Ascending aorta (tissue), 2 donors: Measurements from ENCODE around the gene RBM26. TPM values are rescaled to one million over a fixed set of nuclear protein-coding genes. Genes with fewer than 3 reads are reported as not detected.

Experiments used
- DNase-seq, 2 donors: peaks; one replicate each; pipeline ENCODE4 v3.0.0-alpha.2; 2019; ENCODE audit warnings: low spot score in 2 of 2
- H3K27ac ChIP-seq, 2 donors: fragments of 200-600 bp; sonication (generic); one replicate each; pipeline ENCODE4 v1.5.1; 2016 to 2017; ENCODE audit warnings: mild to moderate bottlenecking in 1 of 2
- H3K27me3 ChIP-seq: fragments of 200-600 bp; sonication (generic); one replicate; pipeline ENCODE4 v1.5.1; 2017
- H3K36me3 ChIP-seq, 2 donors: fragments of 200-600 bp; sonication (generic); one replicate each; pipeline ENCODE4 v1.5.1; 2016
- H3K4me1 ChIP-seq, 2 donors: fragments of 200-600 bp; sonication (generic); one replicate each; pipeline ENCODE4 v1.5.1; 2016 to 2017; ENCODE audit warnings: mild to moderate bottlenecking in 1 of 2
- H3K4me3 ChIP-seq, 2 donors: fragments of 200-600 bp; sonication (generic); one replicate each; pipeline ENCODE4 v1.5.1; 2016 to 2017; ENCODE audit warnings: mild to moderate bottlenecking in 1 of 2
- H3K9me3 ChIP-seq, 2 donors: fragments of 200-600 bp; sonication (generic); one replicate each; pipeline ENCODE4 v1.5.1; 2016
- intact Hi-C: fragments of 100-400 bp; cut with DNase I; formaldehyde crosslinking; loops from one replicate; pipeline ENCODE4 v1.15.1; 2023
- total RNA-seq: library from RNA; depleted of rRNA; stranded (reverse); fragments of >200 nt; gene quantifications from one replicate; pipeline ENCODE4 v1.1.0, GENCODE V29; 2016
- TF ChIP-seq, protein P1 (sequence below), 3 experiments: fragments of 200-600 bp in 2 of 3; fragments of 450-650 bp in 1 of 3; sonication (generic) in 2 of 3; IDR thresholded peaks; one replicate each; pipeline ENCODE4 v1.5.1; 2016 to 2019; ENCODE audit warnings: antibody characterized with exemption in 3 of 3, mild to moderate bottlenecking in 1 of 3, moderate library complexity in 1 of 3

The RBM26 gene
- total RNA-seq, 1 donor from 2014 or later, result 12.8 TPM

DNA sequence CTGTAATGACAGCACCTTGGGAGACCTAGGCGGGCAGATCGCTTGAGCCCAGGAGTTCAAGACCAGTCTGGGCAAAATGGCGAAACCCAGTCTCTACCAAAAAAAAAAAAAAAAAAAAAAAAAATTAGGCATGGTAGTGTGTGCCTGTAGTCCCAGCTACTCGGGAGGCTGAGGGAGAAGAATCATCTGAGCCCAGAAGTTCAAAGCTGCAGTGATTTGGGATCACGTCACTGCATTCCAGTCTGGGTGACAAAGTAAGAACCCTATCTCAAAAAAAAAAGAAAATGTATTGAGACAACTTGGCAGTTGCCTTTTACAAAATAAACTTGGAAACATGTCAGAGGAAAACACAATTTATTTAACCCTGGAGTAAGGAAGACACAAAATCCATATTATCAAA is 26.8 kb downstream of the RBM26 start:
- intact Hi-C loops, result loop anchor here (5.0 kb wide), 1 partner anchor 37 kb away; no protein-coding TSS in a partner anchor
- TF ChIP-seq, protein P1, sequence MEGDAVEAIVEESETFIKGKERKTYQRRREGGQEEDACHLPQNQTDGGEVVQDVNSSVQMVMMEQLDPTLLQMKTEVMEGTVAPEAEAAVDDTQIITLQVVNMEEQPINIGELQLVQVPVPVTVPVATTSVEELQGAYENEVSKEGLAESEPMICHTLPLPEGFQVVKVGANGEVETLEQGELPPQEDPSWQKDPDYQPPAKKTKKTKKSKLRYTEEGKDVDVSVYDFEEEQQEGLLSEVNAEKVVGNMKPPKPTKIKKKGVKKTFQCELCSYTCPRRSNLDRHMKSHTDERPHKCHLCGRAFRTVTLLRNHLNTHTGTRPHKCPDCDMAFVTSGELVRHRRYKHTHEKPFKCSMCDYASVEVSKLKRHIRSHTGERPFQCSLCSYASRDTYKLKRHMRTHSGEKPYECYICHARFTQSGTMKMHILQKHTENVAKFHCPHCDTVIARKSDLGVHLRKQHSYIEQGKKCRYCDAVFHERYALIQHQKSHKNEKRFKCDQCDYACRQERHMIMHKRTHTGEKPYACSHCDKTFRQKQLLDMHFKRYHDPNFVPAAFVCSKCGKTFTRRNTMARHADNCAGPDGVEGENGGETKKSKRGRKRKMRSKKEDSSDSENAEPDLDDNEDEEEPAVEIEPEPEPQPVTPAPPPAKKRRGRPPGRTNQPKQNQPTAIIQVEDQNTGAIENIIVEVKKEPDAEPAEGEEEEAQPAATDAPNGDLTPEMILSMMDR (IDR thresholded peaks at IDR 0.05), result no peak
- Histone ChIP-seq H3K27me3 (no peaks in the 10 kb centered on the region), H3K4me3 (no peak overlapping the region), H3K36me3 (peaks cover 28 to 29% of the 10 kb centered on the region in 2 donors), H3K4me1 (no peaks in the 10 kb centered on the region), H3K9me3 (no peaks in the 10 kb centered on the region), H3K27ac (no peak overlapping the region)
- DNase-seq, result no peak

DNA sequence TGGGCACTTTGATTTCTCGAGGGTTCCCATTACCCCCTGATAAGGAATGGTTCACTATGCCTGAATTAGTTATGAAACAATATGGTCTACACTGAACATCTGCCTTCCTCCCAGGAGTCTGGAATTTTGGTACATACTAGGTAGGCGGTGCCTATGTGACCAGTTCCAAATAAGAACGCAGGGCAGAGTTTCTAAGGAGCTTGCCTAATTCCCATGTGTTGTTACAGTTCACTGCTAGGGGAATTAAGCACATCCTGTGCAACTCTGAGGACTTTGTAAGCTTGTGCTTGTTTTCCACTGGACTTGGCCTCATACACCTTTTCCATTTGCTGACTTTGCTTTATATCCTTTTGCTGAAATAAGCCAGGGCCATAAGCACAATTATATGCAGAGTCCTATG is 29.2 kb downstream of the RBM26 start:
- no peaks in the 10 kb centered on the region for H3K27me3 ChIP-seq
- no peaks in the 10 kb centered on the region for H3K9me3 ChIP-seq
- TF ChIP-seq, protein P1 (IDR thresholded peaks at IDR 0.05), result no peak
- no peak for DNase-seq
- H3K27ac ChIP-seq, result no peak overlapping the region
- no peak overlapping the region for H3K4me3 ChIP-seq
- H3K36me3 ChIP-seq, result peaks cover 33 to 34% of the 10 kb centered on the region in 2 donors
- intact Hi-C loops, result loop anchor here (5.0 kb wide), 1 partner anchor 35 kb away; no protein-coding TSS in a partner anchor
- no peaks in the 10 kb centered on the region for H3K4me1 ChIP-seq

DNA sequence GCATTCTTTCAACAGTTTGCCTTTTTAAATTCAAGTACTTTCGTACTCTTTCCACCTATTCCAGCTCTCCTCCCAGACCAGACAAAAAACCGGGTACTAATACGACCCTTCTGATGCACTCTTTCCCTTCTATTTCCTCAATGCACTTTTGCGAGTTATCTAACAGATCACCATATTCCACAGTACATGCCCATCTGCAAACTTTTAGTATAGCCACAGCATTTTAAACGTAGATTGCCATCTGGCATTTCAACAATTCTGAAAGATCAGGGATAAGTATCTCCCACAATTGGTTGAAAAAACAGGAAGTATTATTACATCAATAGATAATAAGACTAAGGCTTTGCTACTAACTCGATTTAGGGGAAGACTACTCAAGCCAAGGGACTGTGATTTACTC is 31.5 kb downstream of the RBM26 start:
- DNase-seq, result no peak
- Histone ChIP-seq H3K4me3 (no peak overlapping the region), H3K27ac (no peak overlapping the region), H3K36me3 (peaks cover 51% of the 10 kb centered on the region in 2 donors), H3K9me3 (no peaks in the 10 kb centered on the region), H3K27me3 (no peaks in the 10 kb centered on the region), H3K4me1 (no peaks in the 10 kb centered on the region)
- intact Hi-C loops, result no loop called here
- TF ChIP-seq, protein P1 (IDR thresholded peaks at IDR 0.05), result no peak

GRCh38 chr13:79373916-79374315 is 32.1 kb downstream of the RBM26 start:
- intact Hi-C loops, result no loop called here
- Histone ChIP-seq H3K27me3 (no peaks in the 10 kb centered on the region), H3K4me3 (no peak overlapping the region), H3K36me3 (peaks cover 51 to 56% of the 10 kb centered on the region in 2 donors), H3K4me1 (no peaks in the 10 kb centered on the region), H3K9me3 (no peaks in the 10 kb centered on the region), H3K27ac (no peak overlapping the region)
- DNase-seq, result no peak
- TF ChIP-seq, protein P1 (IDR thresholded peaks at IDR 0.05), result no peak

DNA sequence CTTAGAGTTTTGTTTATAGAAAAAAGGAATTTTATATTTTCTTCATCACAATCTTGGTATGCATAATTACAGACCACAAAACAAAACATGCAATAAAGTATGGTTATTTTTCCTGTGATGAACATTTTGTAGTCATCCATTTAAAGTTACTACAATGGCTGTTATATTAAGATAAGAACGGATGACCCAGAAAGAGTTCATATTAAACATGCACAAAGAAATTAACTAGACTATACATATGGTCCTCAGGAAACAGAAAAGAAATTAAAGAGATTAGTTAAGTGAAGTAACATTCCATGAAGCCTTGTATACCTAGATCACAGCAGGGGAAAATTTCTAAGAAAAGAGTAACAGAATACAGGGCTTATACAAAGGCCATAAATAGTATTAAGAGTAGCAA is 36.8 kb downstream of the RBM26 start:
- Histone ChIP-seq H3K9me3 (no peaks in the 10 kb centered on the region), H3K27ac (no peak overlapping the region), H3K4me3 (no peak overlapping the region), H3K27me3 (no peaks in the 10 kb centered on the region), H3K4me1 (no peaks in the 10 kb centered on the region), H3K36me3 (peaks cover 52 to 70% of the 10 kb centered on the region in 2 donors)
- TF ChIP-seq, protein P1 (IDR thresholded peaks at IDR 0.05), result no peak
- no peak for DNase-seq
- intact Hi-C loops, result no loop called here

- intact Hi-C loops, result no loop called here
- Histone ChIP-seq H3K4me1 (no peaks in the 10 kb centered on the region), H3K27ac (no peak overlapping the region), H3K27me3 (no peaks in the 10 kb centered on the region), H3K36me3 (peaks cover 53 to 82% of the 10 kb centered on the region in 2 donors), H3K9me3 (no peaks in the 10 kb centered on the region), H3K4me3 (no peak overlapping the region)
- TF ChIP-seq, protein P1 (IDR thresholded peaks at IDR 0.05), result no peak
- no peak for DNase-seq
Observed at GRCh38 chr13:79365981-79366380, 40.1 kb downstream of the RBM26 start.
